HepG2 (cell line): Measurements from ENCODE around the gene MAPK6. TPM values are rescaled to one million over a fixed set of nuclear protein-coding genes. Genes with fewer than 3 reads are reported as not detected.

Experiments
- AKAP8 ChIP-seq: sonication (generic); formaldehyde crosslinking; IDR thresholded peaks from 2 replicates; pipeline ENCODE4 v1.5.1; 2020; ENCODE audit warnings: mild to moderate bottlenecking, missing genetic modification reagents
- CENPX ChIP-seq: sonication (generic); formaldehyde crosslinking; IDR thresholded peaks from 2 replicates; pipeline ENCODE4 v1.9.0; 2021; ENCODE audit warnings: mild to moderate bottlenecking, missing genetic modification reagents, moderate library complexity
- DMAP1 ChIP-seq: IDR thresholded peaks from 2 replicates; pipeline ENCODE4 v1.6.1; 2016
- GATA4 ChIP-seq: sonication (generic); IDR thresholded peaks from 2 replicates; pipeline ENCODE4 v1.6.1; 2016; ENCODE audit warnings: antibody characterized with exemption, low read depth, borderline replicate concordance
- IRF2 ChIP-seq: IDR thresholded peaks from 2 replicates; pipeline ENCODE4 v1.6.1; 2018; ENCODE audit warnings: missing genetic modification reagents, missing compliant biosample characterization
- KLF9 ChIP-seq: IDR thresholded peaks from 2 replicates; pipeline ENCODE4 v1.6.1; 2016; ENCODE audit warnings: low read depth
- PAX8 ChIP-seq: sonication (generic); formaldehyde crosslinking; IDR thresholded peaks from 2 replicates; pipeline ENCODE4 v1.8.0; 2022; ENCODE audit warnings: mild to moderate bottlenecking, missing genetic modification reagents, borderline replicate concordance
- RBFOX2 ChIP-seq: fragments of 200-400 bp; formaldehyde crosslinking; IDR thresholded peaks from 2 replicates; pipeline ENCODE4 v1.6.1; 2017; ENCODE audit warnings: low read depth, mild to moderate bottlenecking, low read length
- RORA ChIP-seq: sonication (generic); formaldehyde crosslinking; IDR thresholded peaks from 2 replicates; pipeline ENCODE4 v1.5.0; 2020; ENCODE audit warnings: mild to moderate bottlenecking, missing genetic modification reagents, moderate library complexity
- TBP ChIP-seq: sonication (generic); formaldehyde crosslinking; IDR thresholded peaks from 2 replicates; pipeline ENCODE4 v1.5.0; 2020; ENCODE audit warnings: missing genetic modification reagents
- WIZ ChIP-seq: sonication (generic); formaldehyde crosslinking; IDR thresholded peaks from 2 replicates; pipeline ENCODE4 v1.5.1; 2020; ENCODE audit warnings: mild to moderate bottlenecking, missing genetic modification reagents
- ZNF24 ChIP-seq: fragments of 450-650 bp; IDR thresholded peaks from 2 replicates; pipeline ENCODE4 v1.6.1; 2017; ENCODE audit warnings: antibody characterized with exemption, mild to moderate bottlenecking
- ZNF333 ChIP-seq: sonication (generic); formaldehyde crosslinking; IDR thresholded peaks from 2 replicates; pipeline ENCODE4 v1.4.0; 2020; ENCODE audit warnings: mild to moderate bottlenecking, missing genetic modification reagents, borderline replicate concordance
- ZNF335 ChIP-seq: sonication (generic); formaldehyde crosslinking; IDR thresholded peaks from 2 replicates; pipeline ENCODE4 v1.4.0; 2020; ENCODE audit warnings: missing genetic modification reagents
- ZNF501 ChIP-seq: sonication (generic); formaldehyde crosslinking; IDR thresholded peaks from 2 replicates; pipeline ENCODE4 v1.5.1; 2020; ENCODE audit warnings: mild to moderate bottlenecking, moderate library complexity, missing genetic modification reagents
- ZNF543 ChIP-seq: sonication (generic); formaldehyde crosslinking; IDR thresholded peaks from 2 replicates; pipeline ENCODE4 v1.4.0; 2020; ENCODE audit warnings: mild to moderate bottlenecking, missing genetic modification reagents
- polyA plus RNA-seq, 8 experiments: library from polyadenylated mRNA; depleted of rRNA in 3 of 8; stranded (reverse) in 7 of 8; unstranded in 1 of 8; fragments of >200 nt; fragmentation: Illumina TruSeq in 4 of 8; extraction: Trizol in 4 of 8; gene quantifications; 2 replicates each; pipeline versions ENCODE4 v1.2.1 to v1.2.3, GENCODE V29; 2011 to 2016; ENCODE audit warnings: low read depth in 4 of 8, missing spikeins in 1 of 8, mixed read lengths in 1 of 8; ENCODE audit not compliant: insufficient read depth in 1 of 8
- total RNA-seq, 5 experiments: library from RNA; depleted of rRNA; stranded (reverse); fragments of >200 nt; fragmentation: Illumina TruSeq; extraction: Trizol; gene quantifications; 2 replicates each; pipeline ENCODE4 v1.2.3, GENCODE V29; 2016; ENCODE audit warnings: low read depth in 1 of 5
- TF ChIP-seq, protein P1 (sequence below): sonication (generic); formaldehyde crosslinking; conservative IDR thresholded peaks from 2 replicates; pipeline ENCODE4 v1.8.0; 2022; ENCODE audit warnings: low read depth, missing genetic modification reagents
- TF ChIP-seq, protein P2 (sequence below): sonication (generic); formaldehyde crosslinking; IDR thresholded peaks from 2 replicates; pipeline ENCODE4 v1.9.0; 2021; ENCODE audit warnings: missing genetic modification reagents, borderline replicate concordance
- TF ChIP-seq, protein P3 (sequence below): sonication (generic); formaldehyde crosslinking; conservative IDR thresholded peaks from 2 replicates; pipeline ENCODE4 v1.4.0; 2020; ENCODE audit warnings: missing genetic modification reagents
- TF ChIP-seq, protein P4 (sequence below): sonication (generic); formaldehyde crosslinking; IDR thresholded peaks from 2 replicates; pipeline ENCODE4 v1.8.1; 2023; ENCODE audit warnings: missing genetic modification reagents, mild to moderate bottlenecking, borderline replicate concordance
- TF ChIP-seq, protein P5 (sequence below): sonication (generic); formaldehyde crosslinking; IDR thresholded peaks from 2 replicates; pipeline ENCODE4 v1.5.1; 2020; ENCODE audit warnings: mild to moderate bottlenecking, missing genetic modification reagents

Gene MAPK6
- total and polyA plus RNA-seq, 2 of the 13 experiments (the other 11 are each of a cell fraction or from before 2014, with no cell fraction given), result 89.5 to 99.7 TPM

DNA sequence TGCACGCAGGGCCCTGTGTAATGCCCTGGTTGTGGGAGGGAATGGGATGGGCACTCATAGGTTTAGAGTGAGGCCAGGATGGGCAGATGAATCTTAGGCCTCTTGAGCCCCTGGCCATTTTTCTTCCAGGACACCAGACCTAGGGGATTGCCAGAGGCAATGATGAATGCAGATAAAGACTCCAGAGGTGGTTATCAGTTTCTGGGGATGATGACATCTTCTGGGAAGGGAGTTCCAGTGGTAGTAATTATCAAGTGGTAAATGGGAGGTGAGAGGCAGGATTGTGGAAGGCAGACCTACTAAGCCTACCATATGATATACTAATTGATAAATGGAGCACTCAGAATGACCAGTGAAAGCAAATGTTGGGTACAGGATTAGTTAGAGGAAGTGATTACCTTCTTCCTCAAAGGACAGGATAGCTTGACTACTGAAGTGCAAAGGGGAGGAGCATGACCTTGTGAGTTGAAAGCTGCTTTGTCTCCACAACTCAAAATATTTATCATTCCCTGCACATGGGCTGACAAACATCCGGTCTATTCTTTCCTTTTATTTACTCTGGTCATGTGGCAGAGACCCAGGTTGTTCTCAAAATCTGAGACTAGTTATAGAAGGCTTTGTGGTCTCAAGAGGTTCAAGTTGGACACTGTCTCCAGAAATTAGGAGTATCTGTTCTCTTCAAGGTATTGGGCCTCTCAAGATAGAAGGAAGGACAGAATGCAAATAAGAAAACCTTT lies 10.2 kb upstream of the MAPK6 start (continued):
- no peak for TF ChIP-seq CENPX (CRISPR knock-in tag)
- no peak for TF ChIP-seq ZNF24
- TF ChIP-seq, protein P1, sequence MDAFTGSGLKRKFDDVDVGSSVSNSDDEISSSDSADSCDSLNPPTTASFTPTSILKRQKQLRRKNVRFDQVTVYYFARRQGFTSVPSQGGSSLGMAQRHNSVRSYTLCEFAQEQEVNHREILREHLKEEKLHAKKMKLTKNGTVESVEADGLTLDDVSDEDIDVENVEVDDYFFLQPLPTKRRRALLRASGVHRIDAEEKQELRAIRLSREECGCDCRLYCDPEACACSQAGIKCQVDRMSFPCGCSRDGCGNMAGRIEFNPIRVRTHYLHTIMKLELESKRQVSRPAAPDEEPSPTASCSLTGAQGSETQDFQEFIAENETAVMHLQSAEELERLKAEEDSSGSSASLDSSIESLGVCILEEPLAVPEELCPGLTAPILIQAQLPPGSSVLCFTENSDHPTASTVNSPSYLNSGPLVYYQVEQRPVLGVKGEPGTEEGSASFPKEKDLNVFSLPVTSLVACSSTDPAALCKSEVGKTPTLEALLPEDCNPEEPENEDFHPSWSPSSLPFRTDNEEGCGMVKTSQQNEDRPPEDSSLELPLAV (CRISPR knock-in tag), result no peak
- TF ChIP-seq, protein P2, sequence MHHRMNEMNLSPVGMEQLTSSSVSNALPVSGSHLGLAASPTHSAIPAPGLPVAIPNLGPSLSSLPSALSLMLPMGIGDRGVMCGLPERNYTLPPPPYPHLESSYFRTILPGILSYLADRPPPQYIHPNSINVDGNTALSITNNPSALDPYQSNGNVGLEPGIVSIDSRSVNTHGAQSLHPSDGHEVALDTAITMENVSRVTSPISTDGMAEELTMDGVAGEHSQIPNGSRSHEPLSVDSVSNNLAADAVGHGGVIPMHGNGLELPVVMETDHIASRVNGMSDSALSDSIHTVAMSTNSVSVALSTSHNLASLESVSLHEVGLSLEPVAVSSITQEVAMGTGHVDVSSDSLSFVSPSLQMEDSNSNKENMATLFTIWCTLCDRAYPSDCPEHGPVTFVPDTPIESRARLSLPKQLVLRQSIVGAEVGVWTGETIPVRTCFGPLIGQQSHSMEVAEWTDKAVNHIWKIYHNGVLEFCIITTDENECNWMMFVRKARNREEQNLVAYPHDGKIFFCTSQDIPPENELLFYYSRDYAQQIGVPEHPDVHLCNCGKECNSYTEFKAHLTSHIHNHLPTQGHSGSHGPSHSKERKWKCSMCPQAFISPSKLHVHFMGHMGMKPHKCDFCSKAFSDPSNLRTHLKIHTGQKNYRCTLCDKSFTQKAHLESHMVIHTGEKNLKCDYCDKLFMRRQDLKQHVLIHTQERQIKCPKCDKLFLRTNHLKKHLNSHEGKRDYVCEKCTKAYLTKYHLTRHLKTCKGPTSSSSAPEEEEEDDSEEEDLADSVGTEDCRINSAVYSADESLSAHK (CRISPR knock-in tag), result no peak
- TF ChIP-seq, protein P3, sequence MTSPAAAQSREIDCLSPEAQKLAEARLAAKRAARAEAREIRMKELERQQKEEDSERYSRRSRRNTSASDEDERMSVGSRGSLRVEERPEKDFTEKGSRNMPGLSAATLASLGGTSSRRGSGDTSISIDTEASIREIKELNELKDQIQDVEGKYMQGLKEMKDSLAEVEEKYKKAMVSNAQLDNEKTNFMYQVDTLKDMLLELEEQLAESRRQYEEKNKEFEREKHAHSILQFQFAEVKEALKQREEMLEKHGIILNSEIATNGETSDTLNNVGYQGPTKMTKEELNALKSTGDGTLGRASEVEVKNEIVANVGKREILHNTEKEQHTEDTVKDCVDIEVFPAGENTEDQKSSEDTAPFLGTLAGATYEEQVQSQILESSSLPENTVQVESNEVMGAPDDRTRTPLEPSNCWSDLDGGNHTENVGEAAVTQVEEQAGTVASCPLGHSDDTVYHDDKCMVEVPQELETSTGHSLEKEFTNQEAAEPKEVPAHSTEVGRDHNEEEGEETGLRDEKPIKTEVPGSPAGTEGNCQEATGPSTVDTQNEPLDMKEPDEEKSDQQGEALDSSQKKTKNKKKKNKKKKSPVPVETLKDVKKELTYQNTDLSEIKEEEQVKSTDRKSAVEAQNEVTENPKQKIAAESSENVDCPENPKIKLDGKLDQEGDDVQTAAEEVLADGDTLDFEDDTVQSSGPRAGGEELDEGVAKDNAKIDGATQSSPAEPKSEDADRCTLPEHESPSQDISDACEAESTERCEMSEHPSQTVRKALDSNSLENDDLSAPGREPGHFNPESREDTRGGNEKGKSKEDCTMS (CRISPR knock-in tag), result no peak
- TF ChIP-seq KLF9 (CRISPR knock-in tag), result 0 out of 2 replicates have a peak, but pooled peaks have one; percentile 59
- TF ChIP-seq ZNF335 (CRISPR knock-in tag), result peak; percentile 51
- peak; percentile 67; the same call in 1 of the 2 replicates for TF ChIP-seq GATA4
- no peak for TF ChIP-seq PAX8
- peak; percentile 79 for TF ChIP-seq IRF2 (CRISPR knock-in tag)
- TF ChIP-seq ZNF543 (CRISPR knock-in tag), result peak; percentile 40; the same call in 1 of the 2 replicates
- TF ChIP-seq, protein P4, sequence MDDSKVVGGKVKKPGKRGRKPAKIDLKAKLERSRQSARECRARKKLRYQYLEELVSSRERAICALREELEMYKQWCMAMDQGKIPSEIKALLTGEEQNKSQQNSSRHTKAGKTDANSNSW (CRISPR knock-in tag), result no peak
- no peak for TF ChIP-seq AKAP8
- TF ChIP-seq RBFOX2, result peak; percentile 72
- TF ChIP-seq DMAP1, result no peak
- no peak for TF ChIP-seq WIZ (CRISPR knock-in tag)
- TF ChIP-seq RORA (CRISPR knock-in tag), result no peak
- TF ChIP-seq ZNF333 (CRISPR knock-in tag), result no peak
- no peak for TF ChIP-seq TBP
- TF ChIP-seq ZNF501 (CRISPR knock-in tag), result no peak
- TF ChIP-seq, protein P5, sequence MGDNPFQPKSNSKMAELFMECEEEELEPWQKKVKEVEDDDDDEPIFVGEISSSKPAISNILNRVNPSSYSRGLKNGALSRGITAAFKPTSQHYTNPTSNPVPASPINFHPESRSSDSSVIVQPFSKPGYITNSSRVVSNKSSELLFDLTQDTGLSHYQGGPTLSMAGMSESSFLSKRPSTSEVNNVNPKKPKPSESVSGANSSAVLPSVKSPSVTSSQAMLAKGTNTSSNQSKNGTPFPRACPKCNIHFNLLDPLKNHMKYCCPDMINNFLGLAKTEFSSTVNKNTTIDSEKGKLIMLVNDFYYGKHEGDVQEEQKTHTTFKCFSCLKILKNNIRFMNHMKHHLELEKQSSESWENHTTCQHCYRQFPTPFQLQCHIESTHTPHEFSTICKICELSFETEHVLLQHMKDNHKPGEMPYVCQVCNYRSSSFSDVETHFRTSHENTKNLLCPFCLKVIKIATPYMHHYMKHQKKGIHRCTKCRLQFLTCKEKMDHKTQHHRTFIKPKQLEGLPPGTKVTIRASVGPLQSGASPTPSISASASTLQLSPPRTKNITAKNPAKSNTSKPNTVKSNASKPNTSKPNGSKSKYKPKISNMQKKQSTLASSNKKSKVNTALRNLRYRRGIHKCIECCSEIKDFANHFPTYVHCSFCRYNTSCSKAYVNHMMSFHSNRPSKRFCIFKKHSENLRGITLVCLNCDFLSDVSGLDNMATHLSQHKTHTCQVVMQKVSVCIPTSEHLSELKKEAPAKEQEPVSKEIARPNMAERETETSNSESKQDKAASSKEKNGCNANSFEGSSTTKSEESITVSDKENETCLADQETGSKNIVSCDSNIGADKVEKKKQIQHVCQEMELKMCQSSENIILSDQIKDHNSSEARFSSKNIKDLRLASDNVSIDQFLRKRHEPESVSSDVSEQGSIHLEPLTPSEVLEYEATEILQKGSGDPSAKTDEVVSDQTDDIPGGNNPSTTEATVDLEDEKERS (CRISPR knock-in tag), result no peak; the same call in 1 of the 2 replicates
